HCT116 (cell line): ENCODE measurements around the gene PYGO2. TPM values are rescaled to one million over a fixed set of nuclear protein-coding genes. Genes with fewer than 3 reads are reported as not detected.

ENCODE experiments used
- ATAC-seq: fragments of 200-7000 bp; cut with Tn5 transposase; 2 replicates; pipeline ENCODE4 v1.9.1; 2020; ENCODE audit warnings: mild to moderate bottlenecking, moderate library complexity
- BruUV-seq: library from RNA; stranded (reverse); fragments of 400-500 nt; replicated peaks from 2 replicates; lab custom pipeline; 2021; lab: Mats Ljungman, UMichigan
- CTCF ChIA-PET: fragments of 300-600 bp; sonication (Branson Sonifier 250); formaldehyde crosslinking; loops from one replicate; lab custom pipeline; 2021; ENCODE audit warnings: antibody characterized with exemption; lab: Charles Lee
- POLR2A ChIA-PET: fragments of 300-600, 350-600 bp; sonication (Branson Sonifier 250); formaldehyde crosslinking; loops from one replicate; lab custom pipeline; 2021; ENCODE audit warnings: antibody characterized with exemption; lab: Charles Lee
- RAD21 ChIA-PET, 2 experiments: fragments of 300-600 bp; sonication (Branson Sonifier 250); formaldehyde crosslinking; loops; one replicate each; lab custom pipeline; 2023; ENCODE audit warnings: low total read pairs in 2 of 2; ENCODE audit not compliant: uncharacterized antibody in 2 of 2, unreplicated experiment in 2 of 2, low non-redundant PET in 1 of 2; lab: Charles Lee
- DNase-seq: peaks from one replicate; pipeline ENCODE4 v3.0.0-alpha.2; 2010; ENCODE audit warnings: low read depth, low spot score
- H2AFZ ChIP-seq: fragments of 200-600 bp; shearing (Covaris generic), sonication (generic); 2 replicates; pipeline ENCODE4 v1.6.1; 2017; ENCODE audit warnings: low read depth, mixed run types, mixed read lengths, antibody characterized with exemption, low read length; ENCODE audit not compliant: poor library complexity, severe bottlenecking
- H3K27ac ChIP-seq: 2 replicates; pipeline ENCODE4 v1.5.1; 2012; ENCODE audit warnings: low read depth, low read length
- H3K27me3 ChIP-seq: fragments of 200-600 bp; sonication (generic); 2 replicates; pipeline ENCODE4 v1.6.1; 2016; ENCODE audit warnings: mixed run types, low read length, mixed read lengths; ENCODE audit not compliant: insufficient read depth
- H3K36me3 ChIP-seq, 2 experiments: fragments of 200-500 bp in 1 of 2; fragments of 200-600 bp in 1 of 2; sonication (Bioruptor generic) in 1 of 2; sonication (generic) in 1 of 2; 2 replicates each; pipeline versions ENCODE4 v1.5.1 to v1.6.1; 2014 to 2016; ENCODE audit warnings: low read length in 2 of 2, inconsistent platforms in 1 of 2, mixed read lengths in 1 of 2, mixed run types in 1 of 2; ENCODE audit not compliant: insufficient read depth in 2 of 2, control insufficient read depth in 1 of 2
- H3K4me1 ChIP-seq, 2 experiments: fragments of 200-600 bp in 1 of 2; sonication (generic) in 1 of 2; 2 replicates each; pipeline versions ENCODE4 v1.5.1 to v1.6.1; 2012 to 2017; ENCODE audit warnings: low read length in 2 of 2, inconsistent platforms in 1 of 2, mild to moderate bottlenecking in 1 of 2, mixed read lengths in 1 of 2, mixed run types in 1 of 2, moderate library complexity in 1 of 2; ENCODE audit not compliant: insufficient read depth in 2 of 2, control insufficient read depth in 1 of 2
- H3K4me2 ChIP-seq: fragments of 200-600 bp; sonication (generic); 2 replicates; pipeline ENCODE4 v1.6.1; 2017; ENCODE audit warnings: mixed run types, low read length, mixed read lengths
- H3K4me3 ChIP-seq, 2 experiments: fragments of 200-600 bp in 1 of 2; sonication (generic) in 1 of 2; replicated peaks in 1 of 2; 2 replicates each; pipeline ENCODE4 v1.5.1; 2011 to 2016; ENCODE audit warnings: low read length in 2 of 2, control low read depth in 1 of 2, low read depth in 1 of 2, mild to moderate bottlenecking in 1 of 2, mixed read lengths in 1 of 2, mixed run types in 1 of 2
- H3K79me2 ChIP-seq: fragments of 200-600 bp; sonication (generic); 2 replicates; pipeline ENCODE4 v1.6.1; 2017; ENCODE audit warnings: mild to moderate bottlenecking, mixed run types, low read length, moderate library complexity, mixed read lengths; ENCODE audit not compliant: insufficient read depth
- H3K9ac ChIP-seq: fragments of 200-600 bp; sonication (generic); 2 replicates; pipeline ENCODE4 v1.6.1; 2016; ENCODE audit warnings: low read length, mixed read lengths
- H3K9me2 ChIP-seq: fragments of 200-600 bp; sonication (generic), shearing (Covaris generic); 2 replicates; pipeline ENCODE4 v1.6.1; 2017; ENCODE audit warnings: mixed run types, mild to moderate bottlenecking, moderate library complexity; ENCODE audit not compliant: insufficient read depth
- H3K9me3 ChIP-seq, 2 experiments: fragments of 200-500 bp in 1 of 2; fragments of 200-600 bp in 1 of 2; sonication (Bioruptor generic) in 1 of 2; sonication (generic) in 1 of 2; 2 replicates each; pipeline ENCODE4 v1.6.1; 2014 to 2017; ENCODE audit warnings: low read length in 2 of 2, mixed read lengths in 2 of 2, inconsistent platforms in 1 of 2, low read depth in 1 of 2, mild to moderate bottlenecking in 1 of 2, mixed run types in 1 of 2, moderate library complexity in 1 of 2; ENCODE audit not compliant: control insufficient read depth in 1 of 2, insufficient read depth in 1 of 2
- H4K20me1 ChIP-seq: fragments of 200-600 bp; sonication (generic), shearing (Covaris generic); 2 replicates; pipeline ENCODE4 v1.6.1; 2017; ENCODE audit warnings: mixed run types, mild to moderate bottlenecking, moderate library complexity; ENCODE audit not compliant: insufficient read depth
- CEBPB ChIP-seq: IDR thresholded peaks from 2 replicates; pipeline ENCODE4 v1.6.1; 2012; ENCODE audit warnings: low read depth
- EGR1 ChIP-seq: IDR thresholded peaks from 2 replicates; pipeline ENCODE4 v1.6.1; 2012; ENCODE audit warnings: low read depth
- ELF1 ChIP-seq: IDR thresholded peaks from 2 replicates; pipeline ENCODE4 v1.6.1; 2012; ENCODE audit warnings: low read depth, borderline replicate concordance
- FOSL1 ChIP-seq: IDR thresholded peaks from 2 replicates; pipeline ENCODE4 v1.6.1; 2012; ENCODE audit warnings: low read depth
- MAX ChIP-seq: IDR thresholded peaks from 2 replicates; pipeline ENCODE4 v1.6.1; 2012
- POLR2A ChIP-seq: IDR thresholded peaks from 2 replicates; pipeline ENCODE4 v1.7.0; 2011; ENCODE audit warnings: borderline replicate concordance; ENCODE audit not compliant: insufficient read depth, insufficient read length; ENCODE audit errors: extremely low read depth
- SRF ChIP-seq: IDR thresholded peaks from 2 replicates; pipeline ENCODE4 v1.6.1; 2012; ENCODE audit warnings: low read depth
- intact Hi-C: fragments of 100-400 bp; cut with micrococcal nuclease; formaldehyde crosslinking; loops from 2 replicates; pipeline ENCODE4 v1.10.0; 2022
- total RNA-seq: library from RNA; stranded (reverse); gene quantifications from one replicate; pipeline ENCODE4 v1.2.1, GENCODE V29; 2021; ENCODE audit not compliant: unreplicated experiment
- TF ChIP-seq, protein P1 (sequence below): IDR thresholded peaks from 2 replicates; pipeline ENCODE4 v1.6.1; 2012
- TF ChIP-seq, protein P2 (sequence below): IDR thresholded peaks from 2 replicates; pipeline ENCODE4 v1.6.1; 2011; ENCODE audit warnings: mild to moderate bottlenecking, low read length, moderate library complexity; ENCODE audit not compliant: insufficient replicate concordance; ENCODE audit errors: extremely low read depth

PYGO2 gene
- total RNA-seq, 1 experiment from 2014 or later, result 37.2 TPM

GRCh38 chr1:154952664-154953063, 8.9 kb downstream of the PYGO2 start:
- Histone ChIP-seq H3K36me3 (no peaks in the 10 kb centered on the region), H3K4me2 (no peak overlapping the region), H4K20me1 (no peaks in the 10 kb centered on the region), H3K27ac (no peak overlapping the region), H3K79me2 (no peaks in the 10 kb centered on the region), H3K4me3 (no peak overlapping the region), H3K9me2 (no peaks in the 10 kb centered on the region), H3K9me3 (no peaks in the 10 kb centered on the region), H2AFZ (no peak overlapping the region), H3K4me1 (peaks cover 14 to 28% of the 10 kb centered on the region in 2 experiments), H3K9ac (no peak overlapping the region), H3K27me3 (no peaks in the 10 kb centered on the region)
- ATAC-seq (no peak), DNase-seq (no peak)
- intact Hi-C loops, result no loop called here
- TF ChIP-seq MAX (no peak), ELF1 (no peak), EGR1 (no peak), SRF (no peak), POLR2A (no peak), FOSL1 (no peak), CEBPB (no peak)
- TF ChIP-seq, protein P1, sequence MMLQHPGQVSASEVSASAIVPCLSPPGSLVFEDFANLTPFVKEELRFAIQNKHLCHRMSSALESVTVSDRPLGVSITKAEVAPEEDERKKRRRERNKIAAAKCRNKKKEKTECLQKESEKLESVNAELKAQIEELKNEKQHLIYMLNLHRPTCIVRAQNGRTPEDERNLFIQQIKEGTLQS, result no peak
- TF ChIP-seq, protein P2, sequence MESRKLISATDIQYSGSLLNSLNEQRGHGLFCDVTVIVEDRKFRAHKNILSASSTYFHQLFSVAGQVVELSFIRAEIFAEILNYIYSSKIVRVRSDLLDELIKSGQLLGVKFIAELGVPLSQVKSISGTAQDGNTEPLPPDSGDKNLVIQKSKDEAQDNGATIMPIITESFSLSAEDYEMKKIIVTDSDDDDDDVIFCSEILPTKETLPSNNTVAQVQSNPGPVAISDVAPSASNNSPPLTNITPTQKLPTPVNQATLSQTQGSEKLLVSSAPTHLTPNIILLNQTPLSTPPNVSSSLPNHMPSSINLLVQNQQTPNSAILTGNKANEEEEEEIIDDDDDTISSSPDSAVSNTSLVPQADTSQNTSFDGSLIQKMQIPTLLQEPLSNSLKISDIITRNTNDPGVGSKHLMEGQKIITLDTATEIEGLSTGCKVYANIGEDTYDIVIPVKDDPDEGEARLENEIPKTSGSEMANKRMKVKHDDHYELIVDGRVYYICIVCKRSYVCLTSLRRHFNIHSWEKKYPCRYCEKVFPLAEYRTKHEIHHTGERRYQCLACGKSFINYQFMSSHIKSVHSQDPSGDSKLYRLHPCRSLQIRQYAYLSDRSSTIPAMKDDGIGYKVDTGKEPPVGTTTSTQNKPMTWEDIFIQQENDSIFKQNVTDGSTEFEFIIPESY, result no peak
- CTCF ChIA-PET, result no interaction called here
- RAD21 ChIA-PET, result no interaction called here
- POLR2A ChIA-PET, result interaction anchor here (1.0 to 1.2 kb wide), 2 partner anchors 16 to 18 kb away, joined by 3 read pairs; partner anchors contain the start of genes PMVK and SHC1
- no TSS peak for BruUV-seq
